Loucy (cell line): Measurements from ENCODE around the gene SLC16A6.

Experiments used
- CTCF ChIP-seq: fragments of 200-600 bp; sonication (generic); conservative IDR thresholded peaks from 2 replicates; pipeline ENCODE4 v1.5.1; 2014; ENCODE audit warnings: mild to moderate bottlenecking, antibody characterized with exemption, low read length
- EZH2phosphoT487 ChIP-seq: fragments of 200-600 bp; IDR thresholded peaks from 2 replicates; pipeline ENCODE4 v1.6.1; 2018; ENCODE audit warnings: antibody characterized with exemption, mild to moderate bottlenecking, moderate library complexity, borderline replicate concordance

GRCh38 chr17:68305142-68305541 is 14.2 kb upstream of the SLC16A6 start:
- TF ChIP-seq CTCF (no peak), EZH2phosphoT487 (no peak)
